Activated T-cell treated with anti-CD3 and anti-CD28 coated beads for 4 hours (primary cell): ENCODE results near the gene THOC5.
"Not testable (repeated sequence)": the region's sequence is repeated elsewhere in the genome, so short reads cannot be mapped to it uniquely, and the experiment has no call there.

Source experiments
- DNase-seq: peaks from one replicate; pipeline ENCODE4 v3.0.0-alpha.2; 2020

Gene THOC5

GRCh38 chr22:29553351-29554224 is at the start of gene THOC5:
THOC5 (minus strand) TSS chr22:29553757; CDS start chr22:29549147, 4,610 bp downstream.
- DNase-seq = peak; percentile 83

DNA sequence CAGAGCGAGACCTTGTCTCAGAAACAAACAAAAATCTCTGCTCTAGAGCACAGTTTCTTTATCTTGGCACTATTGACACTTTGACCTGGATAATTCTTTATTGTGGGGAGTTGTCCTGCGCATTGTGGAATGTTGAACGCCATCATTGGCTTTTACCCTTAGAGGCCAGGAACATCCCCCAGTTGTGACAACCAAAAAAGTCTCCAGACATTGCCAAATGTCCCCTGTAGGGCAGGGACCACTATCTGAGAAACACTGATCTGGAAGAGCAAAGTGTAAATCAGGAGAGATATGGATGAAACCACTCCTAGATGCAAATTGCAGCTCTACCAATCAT is 45.1 kb upstream of the THOC5 start:
- no peak for DNase-seq

GRCh38 chr22:29597871-29598683 is 44.5 kb upstream of the THOC5 start:
- not testable (repeated sequence) for DNase-seq

DNA sequence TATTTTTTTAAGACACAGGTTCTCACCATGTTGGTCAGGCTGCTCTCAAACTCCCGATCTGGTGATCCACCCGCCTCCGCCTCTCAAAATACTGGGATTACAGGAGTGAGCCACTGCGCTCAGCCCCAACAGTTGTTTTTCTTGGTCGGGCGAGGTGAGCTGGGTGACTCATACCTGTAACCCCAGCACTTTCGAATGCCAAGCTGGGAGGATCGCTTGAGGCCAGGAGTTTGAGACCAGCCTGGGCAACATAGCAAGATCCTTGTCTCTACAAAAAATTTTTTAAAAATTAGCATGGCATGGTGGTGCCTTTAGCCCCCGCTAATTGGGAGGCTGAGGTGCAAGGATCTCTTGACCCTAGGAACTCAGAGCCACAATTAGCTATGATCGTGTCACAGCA is 42.9 kb upstream of the THOC5 start:
- no peak for DNase-seq

DNA sequence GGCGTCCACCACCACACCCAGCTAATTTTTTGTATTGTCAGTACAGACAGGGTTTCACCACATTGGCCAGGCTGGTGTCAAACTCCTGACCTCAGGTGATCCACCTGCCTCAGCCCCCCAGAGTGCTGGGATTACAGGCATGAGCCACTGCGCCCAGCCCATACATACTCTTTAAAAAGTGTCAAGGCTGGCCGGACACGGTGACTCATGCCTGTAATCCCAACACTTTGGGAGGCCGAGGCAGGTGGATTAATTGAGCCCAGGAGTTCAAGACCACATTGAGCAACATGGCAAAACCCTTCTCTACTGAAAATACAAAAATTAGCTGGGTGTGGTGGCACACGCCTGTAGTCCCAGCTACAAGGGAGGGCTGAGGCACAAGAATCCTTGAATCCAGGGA is 40.9 kb upstream of the THOC5 start:
- not testable (repeated sequence) for DNase-seq

- no peak for DNase-seq
Measured at GRCh38 chr22:29593923-29594322, 40.4 kb upstream of the THOC5 start.

DNA sequence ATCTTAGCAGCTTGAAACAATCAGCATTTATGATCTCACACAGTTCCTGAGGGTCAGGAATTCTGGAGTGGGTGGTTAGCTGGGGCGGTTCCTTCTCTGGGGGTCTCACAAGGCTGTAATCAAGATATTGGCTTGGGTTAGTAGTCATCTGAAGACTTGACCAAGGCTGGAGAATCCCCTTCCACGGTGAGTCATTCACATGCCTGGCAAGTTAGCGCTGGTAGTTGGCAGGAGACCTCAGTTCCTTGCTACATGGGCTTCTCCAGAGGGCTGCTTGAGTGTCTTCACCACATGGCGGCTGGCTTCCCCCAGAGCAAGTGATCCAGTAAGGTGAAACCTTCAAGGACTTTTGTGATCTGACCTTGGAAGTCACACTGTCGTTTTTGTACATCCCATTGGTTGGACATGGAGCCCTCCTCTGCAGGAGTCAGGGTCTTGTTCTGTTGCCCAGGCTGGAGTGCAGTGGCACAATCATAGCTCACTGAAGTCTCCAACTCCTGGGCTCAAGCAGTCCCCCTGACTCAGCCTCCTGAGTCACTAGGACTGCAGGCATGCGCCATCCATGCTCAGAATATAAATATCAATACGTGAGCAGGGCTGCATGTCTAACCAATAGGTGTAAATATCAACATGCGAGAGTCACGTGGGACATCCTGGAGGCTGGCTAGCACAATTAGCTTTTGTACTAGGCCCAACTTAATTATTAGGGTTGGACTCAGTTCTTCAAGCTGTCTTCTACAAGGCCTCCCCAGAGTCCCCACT is 34.6 kb upstream of the THOC5 start:
- DNase-seq = no peak

DNA sequence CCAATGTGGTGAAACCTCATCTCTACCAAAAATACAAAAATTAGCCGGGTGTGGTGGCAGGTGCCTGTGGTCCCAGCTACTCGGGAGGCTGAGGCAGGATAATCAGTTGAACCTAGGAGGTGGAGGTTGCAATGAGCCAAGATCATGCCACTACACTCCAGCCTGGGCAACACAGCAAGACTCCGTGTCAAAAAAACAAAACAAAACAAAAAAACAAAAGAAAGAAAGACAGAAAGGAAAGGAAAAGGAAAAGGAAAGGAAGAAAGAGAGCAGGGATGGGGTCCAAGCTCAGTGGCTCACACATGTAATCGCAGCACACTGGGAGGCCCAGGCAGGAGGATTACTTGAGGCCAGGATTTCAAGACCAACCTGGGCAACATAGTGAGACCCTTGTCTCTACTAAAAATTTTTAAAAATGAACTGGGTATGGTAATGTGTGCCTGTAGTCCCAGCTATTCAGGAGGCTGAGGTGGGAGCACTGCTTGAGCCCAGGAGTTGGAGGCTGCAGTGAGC is 32.7 kb upstream of the THOC5 start:
- DNase-seq = not testable (repeated sequence)

GRCh38 chr22:29584975-29585374 is 31.4 kb upstream of the THOC5 start:
- no peak for DNase-seq

GRCh38 chr22:29581799-29582198 is 28.2 kb upstream of the THOC5 start:
- DNase-seq = no peak

- DNase-seq = no peak
Measured at GRCh38 chr22:29580200-29580810, 26.7 kb upstream of the THOC5 start.

DNA sequence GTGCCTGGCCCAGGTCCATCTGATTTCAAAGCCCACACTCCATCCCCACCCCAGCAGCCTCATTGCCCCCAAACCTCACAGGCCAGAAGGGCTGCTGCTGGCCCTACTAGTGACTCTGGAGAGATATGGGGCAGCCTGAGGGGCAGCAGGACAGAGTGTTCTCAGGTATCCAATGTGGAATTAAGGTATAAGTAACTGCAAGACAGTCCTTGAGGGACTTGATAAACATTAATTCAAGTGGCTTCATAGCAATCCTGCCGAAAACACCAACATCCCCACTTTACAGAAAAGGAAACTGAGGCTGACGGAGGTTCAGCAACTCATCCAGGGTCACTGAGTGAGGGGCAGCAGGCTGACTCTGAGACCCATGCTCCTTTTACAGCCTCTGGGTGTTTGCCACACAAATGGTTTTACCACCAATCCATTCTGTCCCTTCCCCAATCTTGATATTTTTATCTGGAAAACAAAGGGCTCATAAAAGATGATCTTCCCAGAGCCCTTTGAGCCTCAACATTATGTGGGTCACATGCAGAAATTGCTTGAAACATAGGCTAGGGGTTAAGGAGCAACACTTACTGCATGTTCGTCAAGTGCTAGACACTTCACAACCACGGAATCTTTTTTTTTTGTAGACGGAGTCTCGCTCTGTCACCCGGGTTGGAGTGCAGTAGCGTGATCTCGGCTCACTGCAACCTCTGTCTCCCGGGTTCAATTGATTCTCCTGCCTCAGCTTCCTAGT is 25.1 kb upstream of the THOC5 start:
- DNase-seq = no peak

DNA sequence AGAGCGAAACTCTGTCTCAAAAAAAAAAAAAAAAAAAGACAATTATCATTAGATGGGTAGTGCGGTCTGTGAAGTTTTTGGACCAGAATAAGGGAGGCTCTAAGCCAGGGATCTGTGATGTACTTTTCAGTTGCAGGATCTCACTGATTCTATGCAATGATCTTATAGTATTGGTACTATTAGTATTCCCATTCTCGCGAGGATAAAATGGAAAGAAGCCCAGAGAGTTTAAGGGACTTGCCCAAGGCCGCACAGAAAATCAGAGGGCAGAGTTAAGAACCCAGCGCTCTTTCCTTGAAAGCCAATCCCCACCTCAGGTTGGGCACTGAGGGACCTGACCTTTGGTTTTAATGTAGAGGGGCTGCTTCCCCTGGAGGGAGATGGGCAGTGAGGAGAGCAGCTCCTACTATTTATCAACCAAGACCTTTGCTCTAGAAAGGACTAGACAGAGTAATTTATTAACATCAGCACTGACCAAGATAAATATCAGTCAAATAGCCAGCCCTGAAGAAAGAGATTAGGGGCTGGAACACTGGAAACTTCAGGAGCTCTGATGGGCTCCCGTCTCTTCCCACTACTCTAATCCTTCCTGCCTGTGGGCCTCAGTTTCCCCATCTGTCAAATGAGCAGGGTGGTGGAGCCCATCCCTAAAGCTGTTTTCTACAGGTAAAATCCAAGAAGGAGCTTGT is 21.3 kb upstream of the THOC5 start:
- DNase-seq = no peak

- no peak for DNase-seq
Measured at GRCh38 chr22:29570912-29571549, 17.5 kb upstream of the THOC5 start.

- no peak for DNase-seq
Measured at GRCh38 chr22:29570456-29570855, 16.9 kb upstream of the THOC5 start.

DNA sequence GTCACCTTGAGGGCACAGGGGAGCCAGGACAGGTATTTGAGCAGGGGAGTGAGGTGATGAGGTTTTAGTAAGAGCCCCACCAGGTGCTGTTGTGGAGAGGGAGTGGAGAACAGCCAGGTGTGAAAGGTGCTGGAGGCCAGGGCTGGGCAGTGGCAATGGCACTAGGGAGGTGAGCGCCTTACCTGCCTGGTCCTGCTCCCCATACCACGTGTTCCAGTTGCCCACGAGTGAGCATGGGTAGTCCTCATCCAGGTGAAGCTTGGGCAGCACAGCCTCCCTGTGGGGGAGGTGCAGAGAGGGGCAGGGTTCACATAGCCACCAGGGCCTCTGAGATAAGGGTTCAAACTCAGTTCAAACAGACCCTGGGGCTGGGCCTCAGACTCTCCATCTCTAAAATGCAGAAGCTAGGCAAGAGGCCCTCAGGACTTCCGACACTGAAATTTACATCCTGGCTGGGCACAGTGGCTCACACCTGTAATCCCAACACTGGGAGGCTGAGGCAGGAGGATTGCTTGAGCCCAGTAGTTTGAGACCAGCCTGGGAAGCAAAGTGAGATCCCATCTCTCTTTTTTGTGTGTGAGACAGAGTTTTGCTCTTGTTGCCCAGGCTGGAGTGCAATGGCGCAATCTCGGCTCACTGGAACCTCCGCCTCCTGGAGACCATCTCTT is 15.6 kb upstream of the THOC5 start:
- DNase-seq = no peak

DNA sequence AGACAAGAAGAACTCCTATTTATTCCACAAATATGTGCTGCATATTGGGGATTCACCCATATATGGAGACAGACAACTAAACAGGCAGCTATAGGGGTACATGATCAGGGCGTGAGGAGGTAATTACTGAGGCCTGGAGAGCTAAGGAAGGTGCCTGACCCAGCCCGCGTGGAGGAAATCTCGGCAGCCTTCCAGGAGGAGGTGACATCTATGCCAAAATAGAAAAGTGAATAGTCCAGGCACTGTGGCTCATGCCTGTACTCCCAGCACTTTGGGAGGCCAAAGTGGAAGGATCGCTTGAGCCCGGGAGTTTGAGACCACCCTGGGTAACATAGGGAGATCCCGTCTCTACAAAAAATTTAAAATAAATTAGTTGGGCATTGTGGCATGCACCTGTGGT is 13.8 kb upstream of the THOC5 start:
- DNase-seq = no peak

GRCh38 chr22:29566513-29566912 is 13.0 kb upstream of the THOC5 start:
- not testable (repeated sequence) for DNase-seq

DNA sequence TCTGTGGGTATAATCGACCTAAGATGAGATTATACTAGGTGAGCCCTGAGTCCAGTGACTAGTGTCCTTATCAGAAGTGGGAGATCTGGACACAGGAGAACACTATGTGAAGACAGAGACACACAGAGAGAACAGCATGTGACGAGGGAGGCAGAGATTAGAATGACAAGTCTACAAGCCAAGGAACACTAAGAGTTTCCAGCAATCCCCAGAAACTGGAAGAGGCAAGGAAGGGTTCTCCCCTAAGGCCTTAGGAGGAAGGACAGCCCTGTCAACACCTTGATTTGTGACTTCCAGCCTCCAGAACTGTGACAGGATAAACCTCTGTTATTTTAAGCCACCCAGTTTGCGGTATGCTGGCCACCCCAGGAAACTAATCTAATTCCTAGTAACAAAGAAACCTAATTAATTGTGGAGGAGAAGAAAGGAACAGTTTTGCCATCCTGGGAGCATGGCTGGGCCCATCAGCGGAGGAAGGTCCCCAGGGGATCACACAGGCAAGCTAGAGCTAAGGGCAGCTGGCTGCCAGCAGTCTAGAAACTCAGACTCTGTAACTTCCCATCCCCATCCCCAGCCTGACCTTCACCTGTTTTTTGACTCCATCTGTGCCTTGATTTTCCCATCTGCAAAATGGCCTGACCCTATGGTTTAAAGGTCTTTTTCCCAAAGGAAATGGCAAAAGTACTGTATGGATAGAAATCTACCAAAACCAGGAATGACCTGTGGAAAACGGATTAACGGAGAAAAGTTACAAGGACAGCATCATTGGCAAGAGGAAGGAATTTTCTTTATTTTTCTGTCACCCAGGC is 10.3 kb upstream of the THOC5 start:
- no peak for DNase-seq
